B cell (primary cell): ENCODE measurements around the gene B4GALNT4. TPM values are rescaled to one million over a fixed set of nuclear protein-coding genes. Genes with fewer than 3 reads are reported as not detected.

Experiments used
- ATAC-seq: fragments of 200-7000 bp; cut with Tn5 transposase; one replicate; pipeline ENCODE4 v1.10.0; 2021; ENCODE audit warnings: low read depth, mild to moderate bottlenecking, moderate number of reproducible peaks, moderate library complexity
- CTCF ChIA-PET: fragments of 350-600 bp; sonication (Branson Sonifier 250); formaldehyde crosslinking; loops from one replicate; lab custom pipeline; 2021; ENCODE audit warnings: antibody characterized with exemption, inconsistent platforms; lab: Charles Lee
- POLR2A ChIA-PET: fragments of 350-600 bp; sonication (Branson Sonifier 250); formaldehyde crosslinking; loops from one replicate; lab custom pipeline; 2021; ENCODE audit warnings: antibody characterized with exemption; lab: Charles Lee
- DNase-seq: peaks from one replicate; pipeline ENCODE4 v3.0.0; 2013
- H2AFZ ChIP-seq: 2 replicates; pipeline ENCODE4 v1.6.1; 2012; ENCODE audit warnings: mild to moderate bottlenecking, low read depth, low read length; ENCODE audit not compliant: insufficient read depth, poor library complexity, severe bottlenecking
- H3K27ac ChIP-seq, 2 donors: 1 replicate in 1 of 2; 2 replicates in 1 of 2; pipeline ENCODE4 v1.5.1; 2012 to 2013; ENCODE audit warnings: low read length in 2 of 2, mild to moderate bottlenecking in 2 of 2, moderate library complexity in 1 of 2
- H3K27me3 ChIP-seq, 4 experiments: fragments of 200-600 bp in 1 of 4; sonication (generic) in 1 of 4; replicated peaks in 1 of 4; 1 replicate in 2 of 4; 2 replicates in 2 of 4; pipeline versions ENCODE4 v1.6.1 to v1.7.0; 2013 to 2016; ENCODE audit warnings: low read length in 3 of 4, mild to moderate bottlenecking in 2 of 4, mixed read lengths in 1 of 4, moderate library complexity in 1 of 4; ENCODE audit not compliant: insufficient read depth in 4 of 4, control insufficient read depth in 3 of 4; ENCODE audit errors: control extremely low read depth in 1 of 4
- H3K36me3 ChIP-seq, 2 experiments: replicated peaks in 1 of 2; 1 replicate in 1 of 2; 2 replicates in 1 of 2; pipeline versions ENCODE4 v1.6.1 to v1.7.1; 2013; ENCODE audit warnings: low read length in 1 of 2; ENCODE audit not compliant: insufficient read depth in 2 of 2, control insufficient read depth in 1 of 2; ENCODE audit errors: control extremely low read depth in 1 of 2, extremely low read depth in 1 of 2
- H3K4me1 ChIP-seq, 2 donors: fragments of 200-600 bp in 1 of 2; sonication (generic) in 1 of 2; 1 replicate in 1 of 2; 2 replicates in 1 of 2; pipeline versions ENCODE4 v1.5.1 to v1.6.1; 2013 to 2017; ENCODE audit warnings: low read length in 2 of 2; ENCODE audit not compliant: control insufficient read depth in 2 of 2, insufficient read depth in 2 of 2
- H3K4me2 ChIP-seq: replicated peaks from 2 replicates; pipeline ENCODE3; 2012; ENCODE audit warnings: mild to moderate bottlenecking, low read depth, low read length; ENCODE audit not compliant: poor library complexity, severe bottlenecking
- H3K4me3 ChIP-seq, 5 experiments: fragments of 200-600 bp in 1 of 5; sonication (generic) in 1 of 5; 1 replicate in 3 of 5; 2 replicates in 2 of 5; pipeline versions ENCODE4 v1.5.1 to v1.7.0; 2011 to 2016; ENCODE audit warnings: low read length in 4 of 5, mild to moderate bottlenecking in 4 of 5, low read depth in 2 of 5, control low read depth in 1 of 5, moderate library complexity in 1 of 5; ENCODE audit not compliant: insufficient read depth in 1 of 5; ENCODE audit errors: control extremely low read depth in 1 of 5, extremely low read depth in 1 of 5
- H3K79me2 ChIP-seq: fragments of 200-600 bp; sonication (generic); one replicate; pipeline ENCODE4 v1.6.0; 2016; ENCODE audit warnings: low read length; ENCODE audit not compliant: control insufficient read depth, insufficient read depth
- H3K9ac ChIP-seq: fragments of 200-600 bp; sonication (generic); 2 replicates; pipeline ENCODE4 v1.6.1; 2017; ENCODE audit warnings: mild to moderate bottlenecking, low read length, moderate library complexity
- H3K9me3 ChIP-seq, 3 donors: one replicate each; pipeline versions ENCODE4 v1.6.1 to v1.7.1; 2013; ENCODE audit warnings: low read length in 2 of 3; ENCODE audit not compliant: control insufficient read depth in 2 of 3, insufficient read depth in 1 of 3; ENCODE audit errors: control extremely low read depth in 1 of 3
- H4K20me1 ChIP-seq: 2 replicates; pipeline ENCODE4 v1.6.0; 2012; ENCODE audit warnings: mild to moderate bottlenecking, low read length; ENCODE audit not compliant: insufficient read depth, control insufficient read depth, poor library complexity, severe bottlenecking
- H3K27ac Mint-ChIP-seq: one replicate; pipeline ENCODE4 v1.8.0; 2021; ENCODE audit warnings: mixed read lengths
- H3K27me3 Mint-ChIP-seq: one replicate; pipeline ENCODE4 v1.8.0; 2021; ENCODE audit warnings: mixed read lengths
- H3K4me1 Mint-ChIP-seq: one replicate; pipeline ENCODE4 v1.8.0; 2021; ENCODE audit warnings: mixed read lengths
- H3K4me3 Mint-ChIP-seq: one replicate; pipeline ENCODE4 v1.8.0; 2021; ENCODE audit warnings: mixed read lengths
- H3K9me3 Mint-ChIP-seq: one replicate; pipeline ENCODE4 v1.8.0; 2022; ENCODE audit warnings: mixed read lengths; ENCODE audit not compliant: insufficient read depth
- EZH2 ChIP-seq: IDR thresholded peaks from 2 replicates; pipeline ENCODE4 v1.6.1; 2012; ENCODE audit warnings: borderline replicate concordance, low read depth, mild to moderate bottlenecking, moderate library complexity, low read length; ENCODE audit not compliant: insufficient read depth, poor library complexity, severe bottlenecking
- WGBS: methylation state at CpG from one replicate; pipeline ENCODE4 v1.1.5; 2013; ENCODE audit warnings: missing lambda C conversion rate; ENCODE audit not compliant: insufficient coverage; 5-methylcytosine and 5-hydroxymethylcytosine counted together
- intact Hi-C: fragments of 100-400 bp; cut with micrococcal nuclease; formaldehyde crosslinking; loops from one replicate; pipeline ENCODE4 v1.10.0; 2022
- polyA plus RNA-seq: library from polyadenylated mRNA; depleted of rRNA; stranded (reverse); fragments of >200 nt; gene quantifications from 2 replicates; pipeline ENCODE4 v1.2.3, GENCODE V29; 2012
- total RNA-seq, 2 donors: library from RNA; stranded (reverse); fragments of 120-200 nt in 1 of 2; gene quantifications; 1 replicate in 1 of 2; 2 replicates in 1 of 2; pipeline versions ENCODE4 v1.2.3 to v1.2.4, GENCODE V29; 2013 to 2022
- TF ChIP-seq, protein P1 (sequence below): fragments of 200-600 bp; IDR thresholded peaks from one replicate; pipeline ENCODE4 v1.8.0; 2022; ENCODE audit warnings: antibody characterized with exemption, mild to moderate bottlenecking

B4GALNT4 gene
- total and polyA plus RNA-seq, 2 donors (not counting 1 experiment from before 2014, with no cell fraction given): not detected

DNA sequence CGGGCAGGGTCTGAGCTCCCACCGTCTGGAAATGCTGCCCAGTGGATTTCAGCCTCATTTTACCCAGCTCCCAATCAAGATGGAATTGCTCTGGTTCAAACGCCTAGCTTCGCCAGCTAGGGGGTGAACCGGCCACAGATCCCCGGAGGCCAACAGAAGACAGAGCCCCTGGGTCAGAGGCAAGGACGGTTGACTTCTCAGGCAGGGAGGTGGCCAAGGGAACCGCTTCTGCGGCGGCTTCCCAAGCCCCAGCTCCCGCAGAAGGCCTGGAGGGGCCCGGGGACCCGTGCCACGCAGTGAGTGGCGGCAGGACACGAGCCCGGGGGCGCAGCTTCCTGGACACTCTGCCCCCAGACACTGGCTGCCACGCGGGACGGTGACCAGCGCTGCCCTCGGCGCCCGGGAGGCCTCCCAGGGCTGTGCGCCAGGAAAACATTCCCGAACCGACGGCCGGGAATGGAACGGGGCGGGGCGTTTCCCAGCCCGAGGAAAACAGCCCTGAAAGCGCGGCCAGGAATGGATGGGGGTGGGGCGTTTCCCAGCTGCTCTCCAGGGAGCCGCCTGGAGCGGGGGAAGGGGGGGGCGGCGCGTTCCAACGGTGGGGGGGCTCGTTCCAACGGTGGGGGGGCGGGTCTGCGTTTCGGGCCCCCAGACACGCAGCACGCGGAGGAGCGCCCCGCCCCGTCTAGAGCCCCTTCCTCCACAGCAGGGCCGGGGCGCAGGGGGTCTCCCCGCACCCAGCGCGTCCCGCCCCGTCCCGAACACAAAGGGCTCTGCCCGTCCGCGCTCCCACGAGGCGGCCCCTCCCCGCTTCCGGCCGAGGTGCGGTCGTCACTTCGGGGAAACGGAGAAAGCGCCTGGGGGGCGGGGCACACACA lies 13.5 kb upstream of the B4GALNT4 start:
- CTCF ChIA-PET: interaction anchor here (0.8 to 5.3 kb wide), 17 partner anchors 11 to 149 kb away, joined by 3 to 82 read pairs (median 5); partner anchors contain the start of genes BET1L, IFITM2 and RIC8A
- Mint-ChIP-seq H3K9me3 (no peaks in the 10 kb centered on the region), H3K4me3 (peak overlapping the region; percentile 88), H3K27ac (peak overlapping the region; percentile 90), H3K27me3 (no peaks in the 10 kb centered on the region), H3K4me1 (peaks cover 18% of the 10 kb centered on the region)
- Histone ChIP-seq H3K4me1 (peaks cover 13 to 20% of the 10 kb centered on the region in 2 donors), H3K79me2 (no peaks in the 10 kb centered on the region), H3K36me3 (no peaks in the 10 kb centered on the region), H4K20me1 (no peaks in the 10 kb centered on the region), H3K4me3 (peak overlapping the region in 4 of 5 experiments; percentile 41 to 53 (median 43)), H3K27ac (peak overlapping the region; percentile 81 to 85), H3K9ac (peak overlapping the region; percentile 42), H3K4me2 (peak overlapping the region; percentile 85), H3K9me3 (peaks cover 0 to 7% (median 0%) of the 10 kb centered on the region in 3 donors), H2AFZ (peak overlapping the region; percentile 50), H3K27me3 (no peaks in the 10 kb centered on the region)
- DNase-seq (peak; percentile 85), ATAC-seq (peak; percentile 56)
- TF ChIP-seq, protein P1, sequence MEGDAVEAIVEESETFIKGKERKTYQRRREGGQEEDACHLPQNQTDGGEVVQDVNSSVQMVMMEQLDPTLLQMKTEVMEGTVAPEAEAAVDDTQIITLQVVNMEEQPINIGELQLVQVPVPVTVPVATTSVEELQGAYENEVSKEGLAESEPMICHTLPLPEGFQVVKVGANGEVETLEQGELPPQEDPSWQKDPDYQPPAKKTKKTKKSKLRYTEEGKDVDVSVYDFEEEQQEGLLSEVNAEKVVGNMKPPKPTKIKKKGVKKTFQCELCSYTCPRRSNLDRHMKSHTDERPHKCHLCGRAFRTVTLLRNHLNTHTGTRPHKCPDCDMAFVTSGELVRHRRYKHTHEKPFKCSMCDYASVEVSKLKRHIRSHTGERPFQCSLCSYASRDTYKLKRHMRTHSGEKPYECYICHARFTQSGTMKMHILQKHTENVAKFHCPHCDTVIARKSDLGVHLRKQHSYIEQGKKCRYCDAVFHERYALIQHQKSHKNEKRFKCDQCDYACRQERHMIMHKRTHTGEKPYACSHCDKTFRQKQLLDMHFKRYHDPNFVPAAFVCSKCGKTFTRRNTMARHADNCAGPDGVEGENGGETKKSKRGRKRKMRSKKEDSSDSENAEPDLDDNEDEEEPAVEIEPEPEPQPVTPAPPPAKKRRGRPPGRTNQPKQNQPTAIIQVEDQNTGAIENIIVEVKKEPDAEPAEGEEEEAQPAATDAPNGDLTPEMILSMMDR: no peak
- TF ChIP-seq EZH2: no peak
- 7% methylated on average over 52 of the region's 76 CpGs for WGBS
- POLR2A ChIA-PET: interaction anchor here (0.6 to 2.5 kb wide), 12 partner anchors 29 to 151 kb away, joined by 3 to 12 read pairs (median 5); partner anchors contain the start of genes BET1L, RIC8A and RNH1
- intact Hi-C loops: loop anchor here (1.0 to 2.0 kb wide), 4 partner anchors 51 to 149 kb away; partner anchors contain the start of genes BET1L and RIC8A
